ENCODE data around the gene HS3ST5.
"Not testable (repeated sequence)": the region's sequence is repeated elsewhere in the genome, so short reads cannot be mapped to it uniquely, and the experiment has no call there.

The HS3ST5 gene

GRCh38 chr6:114181664-114182063, 161.2 kb downstream of the HS3ST5 start:
- DNase-seq: no peak

- DNase-seq: no peak
Observed at GRCh38 chr6:114179411-114179810, 163.4 kb downstream of the HS3ST5 start.

GRCh38 chr6:114176726-114177125, 166.1 kb downstream of the HS3ST5 start:
- DNase-seq: no peak

- DNase-seq: no peak
Observed at GRCh38 chr6:114172576-114173260, 170.1 kb downstream of the HS3ST5 start.

GRCh38 chr6:114171473-114171872, 171.3 kb downstream of the HS3ST5 start:
- no peak for DNase-seq

- no peak for DNase-seq
Observed at GRCh38 chr6:114170958-114171387, 171.8 kb downstream of the HS3ST5 start.

GRCh38 chr6:114170372-114170771, 172.5 kb downstream of the HS3ST5 start:
- no peak for DNase-seq

- no peak for DNase-seq
Observed at GRCh38 chr6:114169763-114170162, 173.1 kb downstream of the HS3ST5 start.

- no peak for DNase-seq
Observed at GRCh38 chr6:114167583-114168576, 174.9 kb downstream of the HS3ST5 start.

GRCh38 chr6:114164207-114164606, 178.6 kb downstream of the HS3ST5 start:
- no peak for DNase-seq

GRCh38 chr6:114162691-114163347, 180.0 kb downstream of the HS3ST5 start:
- no peak for DNase-seq

- DNase-seq: no peak
Observed at GRCh38 chr6:114160881-114161280, 181.9 kb downstream of the HS3ST5 start.

GRCh38 chr6:114159727-114160126, 183.1 kb downstream of the HS3ST5 start:
- no peak for DNase-seq

- no peak for DNase-seq
Observed at GRCh38 chr6:114158838-114159694, 183.8 kb downstream of the HS3ST5 start.

GRCh38 chr6:114158411-114158810, 184.4 kb downstream of the HS3ST5 start:
- no peak for DNase-seq

GRCh38 chr6:114157848-114158247, 185.0 kb downstream of the HS3ST5 start:
- no peak for DNase-seq

- DNase-seq: no peak
Observed at GRCh38 chr6:114155763-114156162, 187.1 kb downstream of the HS3ST5 start.

- DNase-seq: no peak
Observed at GRCh38 chr6:114154812-114155211, 188.0 kb downstream of the HS3ST5 start.

- DNase-seq: no peak
Observed at GRCh38 chr6:114153448-114153847, 189.4 kb downstream of the HS3ST5 start.

- DNase-seq: no peak
Observed at GRCh38 chr6:114151064-114151690, 191.6 kb downstream of the HS3ST5 start.

GRCh38 chr6:114149182-114149581, 193.6 kb downstream of the HS3ST5 start:
- DNase-seq: not testable (repeated sequence)

All from stimulated activated CD4-positive, alpha-beta T cell treated with anti-CD3 and anti-CD28 coated beads, Interleukin-2, amount 100 ng/mL, for 24 hours (primary cell).